Right ventricle myocardium superior (tissue), 1 donor: Measurements from ENCODE around the gene RTP4. TPM values are rescaled to one million over a fixed set of nuclear protein-coding genes. Genes with fewer than 3 reads are reported as not detected.

Experiments
- total RNA-seq: library from RNA; stranded (reverse); fragmentation: NEBNext Ultra II Directional; extraction: Animal tissue kit (Norgen Biotek cat#: 25700); gene quantifications from one replicate; pipeline ENCODE4 v1.2.1, GENCODE V29; 2021
- donor health status: DM: no; HTN: yes; CAD: no; lungs with severe emphysema.

Gene RTP4
- total RNA-seq, 1 donor from 2014 or later: 0.70 TPM

Other genes starting within 250 kb of the RTP4 start
- gene RPL39L, start 228.9 kb upstream of the RTP4 start, total RNA-seq: 3.1 TPM
- gene RTP1, start 170.9 kb upstream of the RTP4 start, total RNA-seq: not detected
- 144 TPM for gene MASP1, start 76.6 kb upstream of the RTP4 start, total RNA-seq